Hypothalamus (tissue), 51 donors: ENCODE results near the gene TRABD2B.

ENCODE experiments used
- DNase-seq, 51 donors: peaks; one replicate each; lab custom pipeline; 2025; lab: John Stamatoyannopoulos, UW

Gene TRABD2B

DNA sequence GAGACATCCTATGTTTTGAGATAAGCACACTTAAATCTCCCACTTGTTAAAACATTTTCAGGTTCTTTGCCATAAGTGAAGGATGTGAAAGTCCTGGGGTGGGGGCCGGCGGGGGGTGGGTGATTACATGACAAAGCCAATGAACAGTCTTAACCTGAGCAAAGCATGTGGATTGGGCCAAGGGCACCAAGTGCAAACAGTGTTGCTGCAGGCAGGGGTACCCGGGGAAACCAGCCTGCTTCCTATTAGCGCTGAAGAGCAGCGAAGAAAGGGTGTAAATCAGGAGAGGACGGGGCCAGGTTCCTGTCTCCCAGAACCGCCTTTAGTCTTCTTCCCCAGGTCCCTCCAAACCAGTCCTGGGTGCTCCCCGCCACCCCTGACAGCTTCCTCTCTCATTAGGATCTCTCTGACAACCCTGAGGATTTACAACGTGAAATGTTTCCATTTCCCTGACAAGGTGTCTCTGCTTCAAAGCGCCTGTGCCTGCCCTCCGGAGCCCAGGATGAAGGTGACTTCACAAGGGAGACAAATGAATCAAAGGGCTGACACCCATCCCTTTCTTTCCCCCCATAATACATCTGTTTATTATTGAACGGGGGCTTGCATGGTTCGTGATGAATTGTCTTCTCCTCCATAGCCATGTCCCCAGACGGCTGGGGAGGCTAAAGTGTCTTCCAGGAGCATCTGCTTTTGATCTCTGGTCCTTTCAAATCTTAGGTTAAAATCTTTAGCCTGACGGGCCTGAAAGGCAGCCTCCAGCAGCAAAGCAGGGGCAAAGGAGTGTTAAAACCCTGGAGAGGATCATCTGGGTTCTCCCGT, 109.5 kb downstream of the TRABD2B start:
- no peak for DNase-seq

DNA sequence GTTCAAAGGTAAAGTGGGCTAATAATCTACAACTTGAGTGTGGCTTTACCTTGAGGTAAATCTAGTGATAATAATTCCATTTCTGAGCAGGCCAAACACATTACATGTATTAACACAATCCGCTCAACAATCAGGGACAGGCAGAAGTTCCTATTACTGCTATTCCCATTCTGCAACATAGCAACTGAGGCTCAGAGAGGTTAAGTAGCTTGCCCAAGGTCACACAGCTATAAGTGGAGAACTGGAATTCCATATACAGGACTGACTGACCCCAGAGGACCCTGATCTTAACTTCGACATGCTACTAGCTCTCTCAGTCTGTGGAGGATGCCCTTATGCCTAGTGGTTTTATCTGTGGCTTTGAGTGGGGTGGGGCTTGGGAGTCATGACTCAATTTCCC, 110.1 kb downstream of the TRABD2B start:
- DNase-seq: no peak

DNA sequence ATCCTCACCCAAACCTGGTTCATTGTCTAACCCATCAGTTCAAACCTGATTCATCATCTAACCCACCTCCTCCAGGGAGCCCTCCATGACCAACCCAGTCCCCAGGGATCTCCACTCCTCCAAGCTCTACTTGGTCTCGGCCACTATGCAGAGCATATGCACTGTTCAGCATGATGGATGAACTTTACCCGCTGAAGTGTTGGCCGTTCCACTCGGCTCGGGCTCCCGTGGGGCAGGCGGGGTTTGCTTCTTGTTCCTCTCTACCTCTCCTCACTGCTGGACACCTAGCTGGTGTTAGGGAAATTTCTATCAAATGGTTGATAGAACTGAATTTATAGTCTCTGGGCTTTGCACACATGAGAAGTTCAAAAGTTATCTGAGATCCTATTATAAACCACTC, 111.0 kb downstream of the TRABD2B start:
- no peak for DNase-seq

DNA sequence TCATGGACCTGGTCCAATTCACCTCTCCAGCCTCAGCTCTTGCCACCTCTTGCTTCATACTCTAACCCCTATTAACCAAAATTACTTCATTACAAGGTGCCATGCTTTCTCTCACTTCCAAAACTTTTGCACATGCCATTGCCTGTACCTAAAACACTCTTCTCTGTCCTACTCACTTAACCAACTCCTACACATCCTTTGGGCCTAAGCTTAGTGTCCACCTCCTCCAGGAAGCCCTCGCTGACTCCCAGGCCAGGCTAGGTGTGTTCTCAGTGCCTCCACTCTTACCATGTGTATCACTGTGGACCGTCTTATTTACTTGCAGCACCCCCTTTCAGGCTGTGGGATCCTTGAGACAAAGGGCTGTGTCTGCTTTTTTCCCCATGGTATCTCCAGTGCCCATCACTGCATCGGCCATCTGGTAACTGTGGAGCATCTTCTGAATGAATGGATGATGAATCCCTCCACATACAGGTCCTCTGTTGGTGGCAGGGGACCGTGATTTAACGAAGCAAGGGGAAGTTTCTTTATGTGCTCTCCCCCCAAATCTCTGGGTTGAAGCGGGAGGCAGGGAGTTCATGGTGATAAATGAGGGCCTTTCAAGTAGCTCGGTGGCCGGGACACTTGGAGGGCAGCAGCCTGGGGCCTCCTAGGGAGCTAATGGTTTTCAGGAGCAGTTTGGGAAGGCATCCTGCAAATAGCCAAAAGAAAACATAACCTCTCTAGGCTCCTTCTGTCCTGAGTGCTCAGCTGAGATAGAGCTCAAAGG, 111.9 kb downstream of the TRABD2B start:
- DNase-seq: no peak

GRCh38 chr1:47883963-47884362, 113.2 kb downstream of the TRABD2B start:
- DNase-seq: no peak

- DNase-seq: no peak
Measured at GRCh38 chr1:47881505-47882442, 115.4 kb downstream of the TRABD2B start.

DNA sequence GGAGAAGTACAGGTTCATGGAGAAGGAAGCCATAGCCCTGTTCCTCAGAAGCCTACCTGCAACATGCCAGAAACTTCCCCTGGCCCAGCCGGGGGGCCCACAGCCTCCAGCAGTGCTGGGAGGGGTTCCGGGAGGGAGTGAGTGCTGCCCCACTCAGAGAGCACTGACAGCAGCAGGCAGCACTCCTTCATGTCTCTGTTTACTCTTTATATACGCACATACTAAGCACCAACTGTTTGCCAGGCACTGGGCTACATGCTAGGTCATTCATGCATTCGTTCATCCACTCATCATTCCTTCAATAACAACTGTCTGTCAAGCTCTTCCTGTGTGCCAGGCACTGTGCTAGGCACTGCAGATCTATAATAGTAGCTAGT, 120.6 kb downstream of the TRABD2B start:
- no peak for DNase-seq

GRCh38 chr1:47875831-47876586, 121.2 kb downstream of the TRABD2B start:
- no peak for DNase-seq

GRCh38 chr1:47875036-47875435, 122.1 kb downstream of the TRABD2B start:
- no peak for DNase-seq

DNA sequence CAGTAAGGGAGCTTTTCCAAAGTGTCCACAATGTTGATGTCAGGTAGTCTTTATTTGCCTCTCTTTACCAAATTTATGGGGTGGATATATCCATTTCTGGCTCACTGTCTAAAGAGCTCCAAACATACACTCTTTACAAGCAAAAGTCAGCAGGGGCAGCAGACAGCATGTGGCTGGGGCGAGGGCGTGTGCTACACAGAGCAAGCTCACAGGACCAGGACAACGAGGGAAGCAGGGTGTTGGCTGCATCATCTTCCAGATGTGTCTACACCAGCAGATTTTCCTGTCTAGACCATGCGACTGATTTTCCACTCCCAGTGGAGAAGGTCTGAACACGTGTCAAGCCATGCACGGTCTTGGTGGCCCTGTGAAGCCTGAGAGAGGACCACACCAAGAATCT, 123.8 kb downstream of the TRABD2B start:
- DNase-seq: no peak

DNA sequence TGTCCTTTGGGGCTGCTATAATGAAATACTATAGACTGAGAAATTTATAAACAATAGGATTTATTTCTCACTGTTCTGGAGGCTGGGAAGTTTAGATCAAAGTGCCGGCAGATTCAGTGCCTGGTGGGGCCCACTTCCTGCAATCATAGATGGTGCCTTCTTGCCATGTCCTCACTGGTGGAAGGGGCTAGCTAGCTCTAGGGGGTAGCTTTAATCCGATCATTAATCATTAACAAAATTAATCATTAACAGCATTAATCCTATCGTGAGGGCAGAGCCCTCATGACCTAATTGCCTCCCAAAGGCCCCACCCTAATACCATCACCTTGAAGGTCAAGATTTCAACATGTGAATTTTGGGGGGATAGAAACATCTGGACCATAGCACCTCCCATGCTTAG, 124.3 kb downstream of the TRABD2B start:
- DNase-seq: no peak

DNA sequence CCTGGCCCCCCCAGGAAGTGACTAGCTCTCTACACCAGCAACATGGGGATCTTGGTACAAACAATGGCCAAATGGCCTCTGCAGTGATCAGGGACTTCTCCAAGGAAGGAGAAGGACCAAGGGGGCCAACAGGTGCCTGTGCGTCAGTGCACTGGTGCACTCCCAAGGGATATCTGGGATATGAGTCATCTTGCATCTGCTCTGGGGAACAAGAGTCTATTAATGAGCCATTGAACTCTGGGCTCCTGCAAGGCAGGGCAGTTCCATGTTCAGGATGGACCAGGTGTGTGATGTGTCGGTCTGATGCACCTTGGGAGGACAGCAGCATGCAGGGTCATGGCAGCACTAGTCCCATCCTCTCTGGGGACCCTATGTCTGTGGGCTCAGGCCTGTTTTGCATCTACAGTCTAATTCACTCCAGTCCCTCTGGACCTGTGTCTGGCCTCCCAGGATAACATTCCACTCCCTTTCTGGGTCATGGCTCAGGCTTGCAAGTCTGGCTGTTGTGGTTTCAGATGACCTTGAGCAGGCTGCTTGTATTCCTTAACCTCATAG, 125.3 kb downstream of the TRABD2B start:
- no peak for DNase-seq

DNA sequence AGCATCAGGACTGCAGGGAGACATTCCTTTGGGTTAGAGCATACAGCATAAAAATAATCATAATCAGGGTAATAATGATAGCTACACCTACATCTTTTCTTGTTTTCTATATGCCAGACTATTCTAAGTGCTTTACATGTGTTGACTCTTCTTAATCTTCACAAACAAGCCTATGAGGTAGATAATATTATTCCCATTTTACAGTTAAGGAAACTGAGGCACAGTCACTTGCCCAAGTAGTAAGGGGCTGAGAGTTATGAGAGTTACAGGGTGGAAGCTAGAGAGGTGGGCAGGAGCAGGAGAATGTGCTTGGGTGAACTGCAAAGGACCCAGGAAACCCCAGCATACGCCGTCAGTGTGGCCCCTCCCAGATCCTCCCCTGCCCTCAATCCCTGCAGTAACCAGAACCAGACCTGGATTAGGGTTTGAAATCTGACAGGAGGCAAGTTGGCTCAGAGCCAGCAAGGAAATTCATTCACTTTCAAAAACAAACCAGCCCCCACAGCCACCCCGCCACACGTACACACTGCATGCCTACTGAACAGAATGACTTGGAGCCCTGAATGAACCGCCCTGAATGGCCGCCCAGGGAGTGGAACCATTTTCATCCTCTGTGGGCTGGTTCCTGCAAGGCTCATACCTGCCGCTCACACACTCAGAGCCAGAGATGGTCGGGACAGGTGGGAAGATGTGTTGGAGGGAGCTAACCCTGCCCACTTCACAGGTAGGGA, 126.1 kb downstream of the TRABD2B start:
- DNase-seq: no peak

- no peak for DNase-seq
Measured at GRCh38 chr1:47870480-47870879, 126.7 kb downstream of the TRABD2B start.

- no peak for DNase-seq
Measured at GRCh38 chr1:47868348-47868676, 128.9 kb downstream of the TRABD2B start.

DNA sequence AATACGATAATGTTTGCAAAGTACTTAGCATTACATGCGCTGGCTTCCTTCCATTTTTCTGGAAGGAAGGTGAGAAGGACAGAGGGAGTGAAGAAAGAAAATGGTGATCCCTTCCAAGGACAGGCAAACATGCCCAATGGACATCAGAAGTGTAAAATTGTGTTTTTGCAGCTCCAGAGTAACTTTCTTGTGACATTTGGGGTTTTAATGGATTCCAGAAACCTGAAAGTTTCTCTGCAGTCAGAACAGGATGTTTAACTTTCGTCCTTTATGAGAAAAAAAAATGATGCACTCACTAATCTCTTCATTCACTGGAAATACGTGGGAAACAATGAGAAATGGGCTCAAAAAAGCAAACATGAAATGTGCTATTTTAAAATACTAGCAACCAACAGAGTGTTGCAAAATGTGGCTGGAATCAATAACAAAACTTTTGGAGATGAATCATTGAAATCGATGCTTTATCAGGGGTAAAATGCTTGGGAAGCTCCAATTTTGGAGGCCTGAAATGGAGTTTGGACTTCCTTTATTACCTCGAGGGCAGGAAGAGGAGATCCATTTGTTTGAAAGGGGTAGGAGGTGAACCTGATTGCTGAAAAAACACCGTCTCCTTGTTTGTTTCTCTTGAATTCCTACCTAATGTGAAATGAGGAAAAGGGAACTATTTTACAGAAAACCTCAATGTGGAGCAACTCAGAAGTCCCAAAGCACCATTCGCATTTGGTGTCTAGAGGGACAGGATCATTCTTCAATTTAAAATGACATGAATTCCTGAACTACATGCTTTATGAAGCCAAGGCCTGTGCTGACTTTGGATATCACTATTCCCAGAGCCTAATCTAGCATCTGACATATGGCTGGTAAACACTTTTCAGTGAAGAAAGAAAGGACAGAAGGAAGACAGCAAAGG, 129.5 kb downstream of the TRABD2B start:
- no peak for DNase-seq

DNA sequence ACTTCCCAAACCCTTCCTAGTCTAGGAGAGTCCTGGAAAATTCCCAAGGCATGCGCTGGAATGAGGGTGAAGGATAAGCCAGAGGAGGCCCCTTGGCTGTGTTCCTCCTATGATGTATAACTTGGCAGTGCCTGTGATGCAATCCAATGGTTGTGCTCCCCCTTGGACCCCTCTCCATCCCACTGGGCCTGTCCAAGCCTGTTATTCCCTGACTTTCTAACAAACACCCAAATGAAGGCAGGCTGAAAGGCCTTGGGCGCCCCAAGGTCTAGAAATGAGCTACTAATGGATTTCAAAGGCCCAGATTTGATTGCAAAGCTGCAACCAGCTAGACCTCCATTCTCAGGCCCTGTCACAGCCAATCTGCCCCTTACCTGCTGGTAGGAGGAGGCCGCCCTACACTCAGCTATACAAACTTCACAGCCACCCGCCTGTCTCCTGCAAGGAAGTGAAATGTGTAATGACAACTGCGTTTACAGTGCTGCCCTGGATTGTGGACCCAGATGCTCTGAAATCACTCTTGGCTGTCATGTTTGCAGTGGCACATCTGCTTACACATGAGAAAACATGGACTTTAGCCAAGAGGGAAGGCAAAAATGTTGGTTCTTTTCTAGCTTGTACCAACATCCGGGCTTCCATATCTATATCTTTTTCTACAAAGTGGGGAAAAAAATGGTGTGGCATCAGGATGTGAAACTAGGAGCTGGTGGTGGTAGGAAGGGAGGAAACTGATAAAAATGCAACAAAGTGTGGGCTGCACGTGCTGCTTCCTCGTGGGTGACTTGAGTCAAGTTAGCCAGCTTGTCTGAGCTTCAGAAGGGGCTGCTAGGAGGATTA, 130.4 kb downstream of the TRABD2B start:
- DNase-seq: no peak
